OCI-LY3 (cell line): Measurements from ENCODE around the gene DLG4.

Experiments used
- H2AFZ ChIP-seq: fragments of 200-600, 300-600 bp; shearing (Covaris generic); 2 replicates; pipeline ENCODE4 v1.6.0; 2014; ENCODE audit warnings: antibody characterized with exemption, low read depth, low read length
- H3K27ac ChIP-seq: fragments of 200-600, 300-600 bp; sonication (generic); 2 replicates; pipeline ENCODE4 v1.5.1; 2014; ENCODE audit warnings: mild to moderate bottlenecking, low read length, moderate library complexity, mixed read lengths
- H3K27me3 ChIP-seq: fragments of 200-600, 300-600 bp; sonication (generic); 2 replicates; pipeline ENCODE4 v1.6.1; 2014; ENCODE audit warnings: low read depth, low read length, mixed read lengths
- H3K36me3 ChIP-seq: fragments of 200-600, 300-600 bp; sonication (generic); replicated peaks from 2 replicates; pipeline ENCODE3; 2014; ENCODE audit warnings: low read depth, low read length, mixed read lengths
- H3K4me1 ChIP-seq: fragments of 300-600, 200-600 bp; sonication (generic); 2 replicates; pipeline ENCODE4 v1.6.1; 2014; ENCODE audit warnings: low read length, mixed read lengths
- H3K4me2 ChIP-seq: fragments of 200-600, 300-600 bp; sonication (generic); 2 replicates; pipeline ENCODE4 v1.6.1; 2014; ENCODE audit warnings: low read length, mixed read lengths
- H3K4me3 ChIP-seq: fragments of 300-600, 200-600 bp; sonication (generic); 2 replicates; pipeline ENCODE4 v1.5.1; 2014; ENCODE audit warnings: antibody characterized with exemption, mild to moderate bottlenecking, low read length, moderate library complexity
- H3K79me2 ChIP-seq: fragments of 300-600, 200-600 bp; shearing (Covaris generic); 2 replicates; pipeline ENCODE4 v1.6.1; 2014; ENCODE audit warnings: mild to moderate bottlenecking, low read length, mixed read lengths
- H3K9ac ChIP-seq: fragments of 300-600, 200-600 bp; shearing (Covaris generic); 2 replicates; pipeline ENCODE4 v1.6.0; 2014; ENCODE audit warnings: mild to moderate bottlenecking, low read length, moderate library complexity
- H3K9me3 ChIP-seq: fragments of 200-600, 300-600 bp; shearing (Covaris generic); 2 replicates; pipeline ENCODE4 v1.6.1; 2014; ENCODE audit warnings: low read length, mixed read lengths; ENCODE audit not compliant: insufficient read depth
- H4K20me1 ChIP-seq: fragments of 200-600, 300-600 bp; sonication (generic); 2 replicates; pipeline ENCODE4 v1.6.1; 2016; ENCODE audit warnings: low read length, mixed read lengths; ENCODE audit not compliant: insufficient read depth
- EZH2phosphoT487 ChIP-seq: fragments of 200-600 bp; shearing (Covaris generic); IDR thresholded peaks from 2 replicates; pipeline ENCODE4 v1.6.1; 2018; ENCODE audit warnings: antibody characterized with exemption, mixed run types, low read depth
- TF ChIP-seq, protein P1 (sequence below): fragments of 200-600, 300-600 bp; sonication (generic); IDR thresholded peaks from 2 replicates; pipeline ENCODE4 v1.5.1; 2014; ENCODE audit warnings: antibody characterized with exemption, low read length, low read depth

Gene DLG4

DNA sequence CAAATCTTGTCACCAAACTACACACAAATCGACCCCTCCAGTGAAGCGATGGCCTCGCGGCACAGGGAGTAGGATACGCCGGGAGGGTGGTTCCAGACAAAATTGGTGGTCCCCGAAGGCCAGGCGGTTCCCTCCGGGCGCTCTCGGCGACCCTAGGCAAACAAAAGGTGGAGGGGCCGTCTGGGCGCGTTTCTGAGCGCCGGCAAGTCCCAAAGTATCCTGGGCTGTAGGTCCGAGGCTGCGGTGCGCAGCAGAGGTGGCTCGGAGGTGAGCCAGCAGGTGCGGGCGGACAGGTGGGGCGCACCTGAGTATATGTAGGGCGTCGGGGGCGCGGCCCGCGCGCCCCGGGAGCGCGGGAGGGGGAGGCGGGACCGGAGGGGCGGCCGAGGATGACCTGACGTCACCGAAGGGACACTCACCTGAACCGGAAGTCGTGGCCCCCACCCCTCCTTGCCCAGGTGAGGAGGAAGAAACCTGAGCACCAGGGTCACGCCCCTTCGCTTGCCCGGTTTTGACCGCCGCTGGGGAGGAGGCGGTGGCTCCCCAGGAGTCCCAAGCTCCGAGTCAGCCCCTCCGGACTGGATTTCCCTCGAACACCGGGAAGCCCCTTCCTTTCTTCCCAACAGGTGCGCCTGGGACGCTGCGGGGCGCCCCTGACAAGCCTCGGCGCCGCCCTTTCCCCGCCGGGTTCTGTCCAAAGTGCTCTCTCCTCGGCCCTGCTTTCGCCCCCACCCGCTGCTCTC, 42.7 kb upstream of the DLG4 start, which contains the start of gene CLDN7:
Gene CLDN7, minus strand, starts transcription at position 287 of the 743 bp plus-strand sequence. CDS start 435 bp downstream, outside the sequence.
- Histone ChIP-seq H3K9ac (no peak within 1 kb of the TSS), H3K4me1 (0 out of 2 replicates have a peak, but pooled peaks cover 2% of the 10 kb centered on the region), H3K36me3 (no peaks in the 10 kb centered on the region), H3K4me2 (peak within 1 kb of the TSS; percentile 48), H2AFZ (peak within 1 kb of the TSS; percentile 40; the same call in 1 of the 2 replicates), H3K4me3 (0 out of 2 replicates have a peak within 1 kb of the TSS, but pooled peaks have one; percentile 26), H3K27me3 (no peaks in the 10 kb centered on the region), H3K9me3 (no peaks in the 10 kb centered on the region), H3K27ac (no peak within 1 kb of the TSS), H4K20me1 (no peaks in the 10 kb centered on the region), H3K79me2 (no peaks in the 10 kb centered on the region)
- no peak for TF ChIP-seq EZH2phosphoT487
- TF ChIP-seq, protein P1, sequence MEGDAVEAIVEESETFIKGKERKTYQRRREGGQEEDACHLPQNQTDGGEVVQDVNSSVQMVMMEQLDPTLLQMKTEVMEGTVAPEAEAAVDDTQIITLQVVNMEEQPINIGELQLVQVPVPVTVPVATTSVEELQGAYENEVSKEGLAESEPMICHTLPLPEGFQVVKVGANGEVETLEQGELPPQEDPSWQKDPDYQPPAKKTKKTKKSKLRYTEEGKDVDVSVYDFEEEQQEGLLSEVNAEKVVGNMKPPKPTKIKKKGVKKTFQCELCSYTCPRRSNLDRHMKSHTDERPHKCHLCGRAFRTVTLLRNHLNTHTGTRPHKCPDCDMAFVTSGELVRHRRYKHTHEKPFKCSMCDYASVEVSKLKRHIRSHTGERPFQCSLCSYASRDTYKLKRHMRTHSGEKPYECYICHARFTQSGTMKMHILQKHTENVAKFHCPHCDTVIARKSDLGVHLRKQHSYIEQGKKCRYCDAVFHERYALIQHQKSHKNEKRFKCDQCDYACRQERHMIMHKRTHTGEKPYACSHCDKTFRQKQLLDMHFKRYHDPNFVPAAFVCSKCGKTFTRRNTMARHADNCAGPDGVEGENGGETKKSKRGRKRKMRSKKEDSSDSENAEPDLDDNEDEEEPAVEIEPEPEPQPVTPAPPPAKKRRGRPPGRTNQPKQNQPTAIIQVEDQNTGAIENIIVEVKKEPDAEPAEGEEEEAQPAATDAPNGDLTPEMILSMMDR: no peak

DNA sequence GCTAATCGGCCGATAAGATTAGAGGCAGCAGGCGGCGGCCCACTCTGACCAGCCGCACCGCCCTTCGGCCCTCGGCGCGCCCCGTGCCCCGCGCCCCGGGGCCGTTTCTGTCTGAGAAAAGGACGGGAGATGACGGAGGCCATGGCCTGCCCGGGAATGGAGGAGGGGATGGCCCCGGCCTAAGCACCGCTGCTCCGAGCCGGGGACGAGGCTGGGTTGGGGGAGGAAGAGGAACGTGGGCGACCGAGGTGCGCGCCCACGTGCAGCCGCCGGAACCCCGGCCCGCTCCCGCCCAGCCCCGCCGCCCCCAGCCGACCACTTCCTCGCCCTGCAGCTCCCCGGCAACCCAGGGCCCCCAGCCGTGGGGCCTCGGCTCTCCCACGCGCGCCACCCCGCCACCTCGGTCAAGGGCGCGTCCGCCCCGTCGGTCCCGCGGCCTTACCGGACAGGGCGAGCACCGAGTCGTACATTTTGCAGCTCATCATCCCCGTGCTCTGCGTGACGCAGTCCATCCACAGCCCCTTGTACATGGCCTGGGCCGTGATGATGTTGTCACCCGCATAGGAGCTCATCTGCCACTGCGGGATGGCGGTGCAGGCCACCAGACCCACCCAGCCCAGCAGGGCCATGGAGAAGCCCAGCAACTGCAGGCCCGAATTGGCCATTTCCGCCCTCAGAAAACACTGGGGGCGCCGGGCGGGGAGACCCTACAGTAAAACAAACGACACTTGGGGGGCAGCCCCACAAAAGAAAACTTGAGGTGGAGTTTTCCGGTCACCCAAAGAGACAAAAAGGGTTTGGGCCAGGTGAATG, 41.9 kb upstream of the DLG4 start:
- Histone ChIP-seq H3K79me2 (no peaks in the 10 kb centered on the region), H3K27me3 (no peaks in the 10 kb centered on the region), H3K36me3 (no peaks in the 10 kb centered on the region), H3K9ac (no peak overlapping the region), H3K9me3 (no peaks in the 10 kb centered on the region), H4K20me1 (no peaks in the 10 kb centered on the region), H2AFZ (no peak overlapping the region), H3K4me3 (no peak overlapping the region), H3K4me1 (0 out of 2 replicates have a peak, but pooled peaks cover 2% of the 10 kb centered on the region), H3K4me2 (no peak overlapping the region), H3K27ac (no peak overlapping the region)
- no peak for TF ChIP-seq EZH2phosphoT487
- TF ChIP-seq, protein P1: no peak

DNA sequence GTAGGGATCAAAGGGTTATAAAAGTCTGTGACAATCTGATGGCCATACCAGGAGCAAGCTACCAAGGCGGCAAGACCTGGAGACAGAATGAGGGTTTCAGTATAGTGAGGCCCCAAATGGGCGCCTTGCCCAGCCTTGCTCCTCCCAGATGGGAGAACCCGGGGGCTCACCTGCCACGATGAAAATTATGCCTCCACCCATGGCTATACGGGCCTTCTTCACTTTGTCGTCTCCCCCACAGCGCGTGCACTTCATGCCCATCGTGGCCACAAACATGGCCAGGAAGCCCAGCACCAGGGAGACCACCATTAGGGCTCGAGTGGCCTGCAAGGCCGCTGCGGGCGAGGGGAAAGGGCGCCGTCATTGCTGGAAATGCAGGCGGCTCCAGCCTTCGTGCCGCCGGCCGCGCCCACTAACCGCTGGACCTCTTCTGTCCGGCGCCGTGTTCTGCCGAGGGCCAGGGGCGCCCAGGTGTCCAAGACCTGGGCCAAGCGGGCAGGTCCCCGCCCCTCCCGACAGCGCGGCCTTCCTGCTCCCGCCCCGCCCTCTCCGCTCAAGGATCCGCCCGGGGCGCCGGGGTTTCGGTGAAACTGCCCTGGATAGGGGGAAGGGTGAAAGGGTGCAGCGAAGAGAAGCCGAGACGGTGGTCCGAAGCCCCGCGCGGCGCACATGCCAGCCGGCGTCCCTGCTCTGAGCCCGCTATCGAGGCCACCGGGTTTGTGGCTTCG, 41.2 kb upstream of the DLG4 start:
- H3K9ac ChIP-seq: no peak overlapping the region
- no peak for TF ChIP-seq EZH2phosphoT487
- H3K4me3 ChIP-seq: no peak overlapping the region
- no peak overlapping the region for H2AFZ ChIP-seq
- no peak overlapping the region for H3K4me2 ChIP-seq
- H3K36me3 ChIP-seq: no peaks in the 10 kb centered on the region
- 0 out of 2 replicates have a peak, but pooled peaks cover 2% of the 10 kb centered on the region for H3K4me1 ChIP-seq
- H3K79me2 ChIP-seq: no peaks in the 10 kb centered on the region
- no peaks in the 10 kb centered on the region for H3K27me3 ChIP-seq
- no peaks in the 10 kb centered on the region for H3K9me3 ChIP-seq
- no peak overlapping the region for H3K27ac ChIP-seq
- H4K20me1 ChIP-seq: no peaks in the 10 kb centered on the region

DNA sequence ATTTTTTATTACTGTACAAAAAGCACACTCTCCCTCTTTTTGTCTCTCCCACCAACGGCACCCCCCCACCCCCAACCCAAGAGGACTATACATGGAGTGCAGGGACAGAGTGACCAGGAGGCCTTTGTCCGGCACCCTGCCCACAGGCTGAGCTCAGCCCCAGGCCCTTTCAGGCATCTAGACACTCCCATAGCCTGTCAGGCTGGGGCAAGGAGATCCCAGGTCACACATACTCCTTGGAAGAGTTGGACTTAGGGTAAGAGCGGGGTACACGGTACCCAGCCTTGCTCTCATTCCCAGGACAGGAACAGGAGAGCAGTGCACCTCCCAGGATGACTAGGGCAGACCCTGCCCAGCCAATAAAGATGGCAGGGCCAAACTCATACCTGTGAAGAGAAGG, 40.5 kb upstream of the DLG4 start:
- no peak overlapping the region for H2AFZ ChIP-seq
- H3K79me2 ChIP-seq: no peaks in the 10 kb centered on the region
- 0 out of 2 replicates have a peak, but pooled peaks cover 2% of the 10 kb centered on the region for H3K4me1 ChIP-seq
- H3K27me3 ChIP-seq: no peaks in the 10 kb centered on the region
- no peak for TF ChIP-seq EZH2phosphoT487
- TF ChIP-seq, protein P1: no peak
- H3K36me3 ChIP-seq: peaks cover 2% of the 10 kb centered on the region
- no peak overlapping the region for H3K9ac ChIP-seq
- no peak overlapping the region for H3K4me3 ChIP-seq
- no peaks in the 10 kb centered on the region for H4K20me1 ChIP-seq
- H3K4me2 ChIP-seq: no peak overlapping the region
- no peaks in the 10 kb centered on the region for H3K9me3 ChIP-seq
- no peak overlapping the region for H3K27ac ChIP-seq
